Stimulated activated CD4-positive, alpha-beta T cell treated with anti-CD3 and anti-CD28 coated beads, Interleukin-15, amount 100 ng/mL, for 48 hours (primary cell): ENCODE results near the gene LY6G6F.

Experiments used
- DNase-seq, 2 donors: peaks; one replicate each; pipeline ENCODE4 v3.0.0-alpha.2; 2020; ENCODE audit warnings: low read depth in 2 of 2

The LY6G6F gene

GRCh38 chr6:31739639-31740396 is 33.2 kb downstream of the LY6G6F start, which contains the start of gene MSH5:
TSS of gene MSH5 (plus strand) at chr6:31740005. CDS start at chr6:31740467, 462 bp downstream.
- DNase-seq = peak; percentile 95

- no peak for DNase-seq
Observed at GRCh38 chr6:31740397-31741223, 33.9 kb downstream of the LY6G6F start.

- DNase-seq = no peak
Observed at GRCh38 chr6:31741815-31742214, 35.1 kb downstream of the LY6G6F start.

GRCh38 chr6:31742894-31743293 is 36.2 kb downstream of the LY6G6F start:
- DNase-seq = no peak

- no peak for DNase-seq
Observed at GRCh38 chr6:31744422-31744821, 37.8 kb downstream of the LY6G6F start.

GRCh38 chr6:31749301-31750036 is 42.8 kb downstream of the LY6G6F start:
- DNase-seq = no peak

- no peak for DNase-seq
Observed at GRCh38 chr6:31750411-31751022, 43.9 kb downstream of the LY6G6F start.

GRCh38 chr6:31752739-31753319 is 46.2 kb downstream of the LY6G6F start:
- DNase-seq = no peak

- no peak for DNase-seq
Observed at GRCh38 chr6:31758281-31758680, 51.6 kb downstream of the LY6G6F start.
